Neural cell (in vitro differentiated cells): ENCODE results near the gene POLN. TPM values are rescaled to one million over a fixed set of nuclear protein-coding genes. Genes with fewer than 3 reads are reported as not detected.

Experiments
- H2AFZ ChIP-seq: fragments of 200-600, 300-800 bp; sonication (generic), shearing (Covaris generic); 2 replicates; pipeline ENCODE4 v1.6.0; 2014; ENCODE audit warnings: low read depth, mild to moderate bottlenecking, antibody characterized with exemption, low read length, moderate library complexity
- H3F3A ChIP-seq: fragments of 200-600 bp; shearing (Covaris generic); 2 replicates; pipeline ENCODE4 v1.6.1; 2016; ENCODE audit warnings: mild to moderate bottlenecking, moderate library complexity, mixed read lengths, antibody characterized with exemption, low read length; ENCODE audit not compliant: insufficient read depth, poor library complexity, severe bottlenecking
- H3K27ac ChIP-seq: fragments of 200-600, 300-800 bp; sonication (generic), shearing (Covaris generic); 2 replicates; pipeline ENCODE4 v1.5.1; 2014; ENCODE audit warnings: mild to moderate bottlenecking, low read length, moderate library complexity
- H3K27me3 ChIP-seq: fragments of 300-800, 200-600 bp; sonication (generic), shearing (Covaris generic); 2 replicates; pipeline ENCODE4 v1.6.0; 2014; ENCODE audit warnings: mild to moderate bottlenecking, low read depth, low read length, moderate library complexity; ENCODE audit not compliant: insufficient read depth
- H3K36me3 ChIP-seq: fragments of 300-800, 200-600 bp; sonication (generic), shearing (Covaris generic); 2 replicates; pipeline ENCODE4 v1.5.1; 2014; ENCODE audit warnings: mild to moderate bottlenecking, antibody characterized with exemption, low read length, moderate library complexity; ENCODE audit not compliant: insufficient read depth
- H3K4me2 ChIP-seq: fragments of 300-800, 200-600 bp; sonication (generic), shearing (Covaris generic); 2 replicates; pipeline ENCODE4 v1.6.0; 2014; ENCODE audit warnings: mild to moderate bottlenecking, low read length
- H3K4me3 ChIP-seq: fragments of 300-800, 200-600 bp; sonication (generic), shearing (Covaris generic); 2 replicates; pipeline ENCODE4 v1.5.1; 2014; ENCODE audit warnings: mild to moderate bottlenecking, low read length, moderate library complexity
- H3K79me2 ChIP-seq: fragments of 200-600 bp; shearing (Covaris generic); replicated peaks from 2 replicates; pipeline ENCODE4 v1.6.0; 2014; ENCODE audit warnings: mild to moderate bottlenecking, low read length, moderate library complexity; ENCODE audit not compliant: insufficient read depth
- H3K9ac ChIP-seq: fragments of 300-800, 200-600 bp; sonication (generic), shearing (Covaris generic); 2 replicates; pipeline ENCODE4 v1.6.1; 2016; ENCODE audit warnings: mild to moderate bottlenecking, low read length, mixed read lengths
- H3K9me2 ChIP-seq: fragments of 200-600 bp; shearing (Covaris generic); 2 replicates; pipeline ENCODE4 v1.6.1; 2016; ENCODE audit warnings: mild to moderate bottlenecking, low read length, mixed read lengths; ENCODE audit not compliant: insufficient read depth
- H3K9me3 ChIP-seq: fragments of 200-600, 300-800 bp; sonication (generic), shearing (Covaris generic); 2 replicates; pipeline ENCODE4 v1.6.1; 2016; ENCODE audit warnings: mild to moderate bottlenecking, mixed run types, low read length, moderate library complexity, mixed read lengths
- H4K20me1 ChIP-seq: fragments of 200-600 bp; shearing (Covaris generic); 2 replicates; pipeline ENCODE4 v1.6.1; 2016; ENCODE audit warnings: mild to moderate bottlenecking, mixed run types; ENCODE audit not compliant: insufficient read depth
- CTCF ChIP-seq: fragments of 450-650 bp; IDR thresholded peaks from 2 replicates; pipeline ENCODE4 v1.5.1; 2014; ENCODE audit warnings: antibody characterized with exemption, mild to moderate bottlenecking, moderate library complexity; ENCODE audit not compliant: poor library complexity, severe bottlenecking
- EP300 ChIP-seq: fragments of 450-650 bp; conservative IDR thresholded peaks from 2 replicates; pipeline ENCODE4 v1.6.1; 2014; ENCODE audit warnings: antibody characterized with exemption, mild to moderate bottlenecking, moderate library complexity; ENCODE audit not compliant: poor library complexity, severe bottlenecking
- EZH2 ChIP-seq: fragments of 200-600, 300-800 bp; shearing (Covaris generic), sonication (generic); IDR thresholded peaks from 2 replicates; pipeline ENCODE4 v1.6.1; 2014; ENCODE audit warnings: antibody characterized with exemption, low read length, borderline replicate concordance, mild to moderate bottlenecking; ENCODE audit not compliant: insufficient read depth, poor library complexity, severe bottlenecking
- MXI1 ChIP-seq: fragments of 450-650 bp; conservative IDR thresholded peaks from 2 replicates; pipeline ENCODE4 v1.6.1; 2014; ENCODE audit warnings: antibody characterized with exemption, mild to moderate bottlenecking; ENCODE audit not compliant: poor library complexity, severe bottlenecking
- POLR2AphosphoS5 ChIP-seq: IDR thresholded peaks from 2 replicates; pipeline ENCODE4 v1.6.1; 2012
- RAD21 ChIP-seq: fragments of 450-650 bp; conservative IDR thresholded peaks from 2 replicates; pipeline ENCODE4 v1.6.1; 2014; ENCODE audit warnings: antibody characterized with exemption, mild to moderate bottlenecking, moderate library complexity
- REST ChIP-seq: IDR thresholded peaks from 2 replicates; pipeline ENCODE4 v1.6.1; 2012; ENCODE audit warnings: borderline replicate concordance
- SMC3 ChIP-seq: fragments of 450-650 bp; conservative IDR thresholded peaks from 2 replicates; pipeline ENCODE4 v1.6.1; 2014; ENCODE audit warnings: antibody characterized with exemption, mild to moderate bottlenecking, moderate library complexity; ENCODE audit not compliant: poor library complexity
- TAF1 ChIP-seq: IDR thresholded peaks from 2 replicates; pipeline ENCODE4 v1.6.1; 2012; ENCODE audit warnings: low read depth
- polyA plus RNA-seq: library from polyadenylated mRNA; depleted of rRNA; stranded (reverse); fragments of >200 nt; gene quantifications from 2 replicates; pipeline ENCODE4 v1.2.3, GENCODE V29; 2014

The POLN gene
- polyA plus RNA-seq, 1 donor from 2014 or later: 1.1 TPM

DNA sequence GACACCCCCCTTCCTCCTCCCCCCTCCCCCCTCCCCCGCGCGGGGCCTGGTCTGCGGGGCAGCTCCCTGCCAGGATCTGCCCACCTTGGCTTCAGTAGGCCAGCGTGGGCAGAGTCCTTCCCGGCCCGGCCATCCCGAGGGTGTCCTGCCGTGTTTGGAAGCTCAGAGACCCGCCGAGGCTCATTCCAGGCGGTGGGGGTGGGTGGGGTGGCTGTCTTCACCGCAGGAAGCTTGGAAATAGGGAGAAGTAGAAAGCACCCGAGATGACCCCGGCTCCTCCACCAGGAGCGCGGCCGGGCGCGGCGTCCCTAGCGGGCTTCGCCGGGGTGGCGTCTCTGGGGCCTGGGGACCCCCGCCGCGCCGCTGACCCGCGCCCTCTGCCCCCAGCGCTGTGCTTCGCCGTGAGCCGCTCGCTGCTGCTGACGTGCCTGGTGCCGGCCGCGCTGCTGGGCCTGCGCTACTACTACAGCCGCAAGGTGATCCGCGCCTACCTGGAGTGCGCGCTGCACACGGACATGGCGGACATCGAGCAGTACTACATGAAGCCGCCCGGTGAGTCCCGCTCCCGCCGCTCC lies 181.2 kb downstream of the POLN start:
- Histone ChIP-seq H3K4me3 (peak overlapping the region; percentile 69), H3F3A (no peaks in the 10 kb centered on the region), H3K9me2 (no peaks in the 10 kb centered on the region), H3K79me2 (no peaks in the 10 kb centered on the region), H3K27ac (no peak overlapping the region), H3K36me3 (no peaks in the 10 kb centered on the region), H3K27me3 (no peaks in the 10 kb centered on the region), H4K20me1 (peaks cover 7% of the 10 kb centered on the region), H3K4me2 (no peak overlapping the region), H3K9ac (peak overlapping the region; percentile 50), H2AFZ (no peak overlapping the region), H3K9me3 (no peaks in the 10 kb centered on the region)
- TF ChIP-seq EZH2 (no peak), CTCF (no peak), POLR2AphosphoS5 (no peak), RAD21 (no peak), MXI1 (no peak), SMC3 (no peak), TAF1 (no peak), REST (no peak), EP300 (no peak)

DNA sequence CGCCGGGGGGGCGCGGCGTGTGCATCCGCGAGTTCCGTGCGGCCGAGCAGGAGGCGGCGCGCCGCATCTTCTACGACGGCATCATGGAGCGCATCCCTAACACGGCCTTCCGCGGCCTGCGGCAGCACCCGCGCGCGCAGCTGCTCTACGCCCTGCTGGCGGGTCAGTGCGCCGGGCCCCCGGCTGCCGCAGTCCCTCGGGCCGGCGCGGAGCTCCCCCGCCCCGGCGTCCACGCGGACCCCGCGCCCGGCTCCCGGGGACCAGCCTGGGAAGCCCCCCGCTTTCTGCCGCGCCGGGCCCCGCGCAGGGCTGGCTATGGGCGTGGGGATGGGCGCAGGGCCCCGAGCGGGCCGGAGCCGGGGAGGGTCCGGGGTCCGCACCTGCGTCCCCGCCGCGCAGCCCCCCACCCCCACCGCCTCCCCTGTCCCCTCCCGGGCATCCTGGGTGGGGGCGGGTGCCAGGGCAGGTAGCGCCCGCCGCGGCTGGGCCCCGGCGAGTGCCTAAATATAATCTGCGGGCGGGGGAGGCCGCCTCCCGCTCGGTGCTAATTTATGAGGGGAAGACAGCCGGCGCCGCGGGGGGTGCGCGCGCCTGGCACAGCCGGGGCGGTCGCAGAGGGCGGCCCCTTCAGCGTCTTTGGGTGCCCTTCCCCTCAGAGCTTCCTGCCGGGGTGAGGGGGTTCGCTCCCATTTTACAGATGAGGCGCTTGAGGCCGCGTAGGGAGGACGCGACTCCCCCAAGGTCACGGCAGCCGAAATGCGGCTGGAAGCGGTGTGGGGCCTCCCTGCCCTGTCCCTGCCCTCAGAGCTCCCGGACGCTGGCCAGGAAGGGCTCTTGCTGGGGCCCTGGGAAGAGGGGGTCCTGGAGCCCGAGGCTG lies 182.0 kb downstream of the POLN start:
- no peak overlapping the region for H3K27ac ChIP-seq
- peak overlapping the region; percentile 50 for H3K9ac ChIP-seq
- H3K27me3 ChIP-seq: no peaks in the 10 kb centered on the region
- no peak overlapping the region for H3K4me2 ChIP-seq
- H3K4me3 ChIP-seq: peak overlapping the region; percentile 69
- H3K36me3 ChIP-seq: no peaks in the 10 kb centered on the region
- TF ChIP-seq POLR2AphosphoS5: peak; percentile 30
- TF ChIP-seq EP300: no peak
- TF ChIP-seq REST: no peak
- H3F3A ChIP-seq: no peaks in the 10 kb centered on the region
- no peaks in the 10 kb centered on the region for H3K9me2 ChIP-seq
- no peak overlapping the region for H2AFZ ChIP-seq
- no peaks in the 10 kb centered on the region for H3K79me2 ChIP-seq
- H3K9me3 ChIP-seq: no peaks in the 10 kb centered on the region
- peaks cover 7% of the 10 kb centered on the region for H4K20me1 ChIP-seq
